ENCODE results near the gene PRR30. TPM values are rescaled to one million over a fixed set of nuclear protein-coding genes. Genes with fewer than 3 reads are reported as not detected.

The PRR30 gene
- total RNA-seq (2012; rRNA removed) (not detected in 2 replicates), polyA plus RNA-seq (2012; rRNA removed) (not detected in 2 replicates), Bru-seq, nascent RNA (not detected), BruChase-seq, experiment 1, labeled RNA remaining after a 6-hour chase (not detected), BruChase-seq, experiment 2, labeled RNA remaining after a 2-hour chase (not detected)
- not detected in 2 replicates for polyA plus RNA-seq (2012; cell fraction: cytosol; rRNA removed)
- polyA plus RNA-seq (2012; cell fraction: nucleus; rRNA removed; ENCODE audit: low replicate concordance) = not detected in 2 replicates
- long read RNA-seq = 0 reads

DNA sequence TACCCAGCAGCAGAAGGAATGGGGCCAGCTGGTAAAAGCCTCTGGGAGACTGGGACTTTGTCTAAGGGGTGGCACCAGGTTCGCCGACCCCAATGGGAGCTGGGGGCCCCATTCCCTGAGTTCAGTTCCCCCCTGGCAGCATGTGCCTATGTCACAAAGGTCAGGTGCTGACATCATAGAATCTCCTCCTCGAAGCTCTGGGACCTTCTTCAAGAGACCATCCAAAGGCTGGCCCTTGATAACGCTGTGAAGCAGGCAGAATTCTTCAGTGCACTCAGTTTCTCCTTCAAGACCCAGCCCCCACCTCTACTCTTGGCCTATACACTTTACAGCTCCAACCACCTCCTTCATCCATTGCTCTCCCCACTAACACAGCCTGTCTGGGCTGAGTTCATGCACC, at the start of gene PRR30:
Gene PRR30 (minus strand): TSS at position 101 of the 400 bp plus-strand sequence. CDS start 1,081 bp downstream, outside the sequence.
- Histone ChIP-seq H3K9me1 (ENCODE audit: insufficient read depth, low read length) (0 out of 2 replicates have a peak, but pooled peaks cover 6% of the 10 kb centered on the region), H3K9me3 (ENCODE audit: control insufficient read depth, insufficient read depth, low read length) (peaks cover 7% of the 10 kb centered on the region), H3K14ac (replicated peaks; ENCODE audit: low read depth, low read length) (no peak within 1 kb of the TSS), H2AK5ac (ENCODE audit: low read depth, low read length) (no peak within 1 kb of the TSS), H2BK20ac (ENCODE audit: low read depth, low read length) (no peak within 1 kb of the TSS), H4K91ac (ENCODE audit: insufficient read depth, low read depth, low read length) (no peak within 1 kb of the TSS), H2AK9ac (replicated peaks; ENCODE audit: low read depth, low read length, poor library complexity) (peak within 1 kb of the TSS; percentile 23), H2BK15ac (ENCODE audit: low read depth, low read length) (no peak within 1 kb of the TSS), H4K20me1 (ENCODE audit: insufficient read depth, low read length) (no peaks in the 10 kb centered on the region), H3K18ac (ENCODE audit: low read depth, low read length) (no peak within 1 kb of the TSS), H2BK5ac (ENCODE audit: low read depth, low read length, poor library complexity, severe bottlenecking) (no peak within 1 kb of the TSS), H3K23ac (ENCODE audit: low read depth, low read length) (no peak within 1 kb of the TSS), H3K56ac (ENCODE audit: extremely low read depth, insufficient read depth, low read length) (no peak within 1 kb of the TSS), H3K27ac (ENCODE audit: insufficient read depth, low read length) (no peak within 1 kb of the TSS), H3K36me3 (ENCODE audit: control insufficient read depth, insufficient read depth, low read length) (no peaks in the 10 kb centered on the region), H3K9ac (ENCODE audit: low read depth, low read length) (no peak within 1 kb of the TSS), H2BK120ac (ENCODE audit: low read depth, low read length) (no peak within 1 kb of the TSS), H3K4me2 (ENCODE audit: low read depth, low read length) (no peak within 1 kb of the TSS), H3K4ac (ENCODE audit: low read depth, low read length) (no peak within 1 kb of the TSS), H4K8ac (ENCODE audit: low read depth in 2 of 2, low read length in 2 of 2) (no peak within 1 kb of the TSS), H3K4me1 (ENCODE audit: control insufficient read depth, insufficient read depth, low read length) (no peaks in the 10 kb centered on the region), H4K5ac (ENCODE audit: low read depth, low read length) (no peak within 1 kb of the TSS), H3K4me3 (ENCODE audit: insufficient read depth, low read depth, low read length) (no peak within 1 kb of the TSS), H2AFZ (replicated peaks; ENCODE audit: low read length, poor library complexity) (no peak within 1 kb of the TSS), H3K79me1 (ENCODE audit: low read depth in 1 of 2, low read length in 2 of 2) (no peaks in the 10 kb centered on the region), H3K27me3 (ENCODE audit: control insufficient read depth, insufficient read depth, low read length) (peaks cover 25% of the 10 kb centered on the region)
- intact Hi-C loops (cut with micrococcal nuclease) (no loop called here), dilution Hi-C loops (cut with HindIII; ENCODE audit: low sequenced_read_pairs, unreplicated experiment) (no loop called here), in situ Hi-C loops (cut with MboI; ENCODE audit: low sequenced_read_pairs) (no loop called here)
- TF ChIP-seq, protein P1, sequence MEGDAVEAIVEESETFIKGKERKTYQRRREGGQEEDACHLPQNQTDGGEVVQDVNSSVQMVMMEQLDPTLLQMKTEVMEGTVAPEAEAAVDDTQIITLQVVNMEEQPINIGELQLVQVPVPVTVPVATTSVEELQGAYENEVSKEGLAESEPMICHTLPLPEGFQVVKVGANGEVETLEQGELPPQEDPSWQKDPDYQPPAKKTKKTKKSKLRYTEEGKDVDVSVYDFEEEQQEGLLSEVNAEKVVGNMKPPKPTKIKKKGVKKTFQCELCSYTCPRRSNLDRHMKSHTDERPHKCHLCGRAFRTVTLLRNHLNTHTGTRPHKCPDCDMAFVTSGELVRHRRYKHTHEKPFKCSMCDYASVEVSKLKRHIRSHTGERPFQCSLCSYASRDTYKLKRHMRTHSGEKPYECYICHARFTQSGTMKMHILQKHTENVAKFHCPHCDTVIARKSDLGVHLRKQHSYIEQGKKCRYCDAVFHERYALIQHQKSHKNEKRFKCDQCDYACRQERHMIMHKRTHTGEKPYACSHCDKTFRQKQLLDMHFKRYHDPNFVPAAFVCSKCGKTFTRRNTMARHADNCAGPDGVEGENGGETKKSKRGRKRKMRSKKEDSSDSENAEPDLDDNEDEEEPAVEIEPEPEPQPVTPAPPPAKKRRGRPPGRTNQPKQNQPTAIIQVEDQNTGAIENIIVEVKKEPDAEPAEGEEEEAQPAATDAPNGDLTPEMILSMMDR (conservative IDR thresholded peaks at IDR 0.05; ENCODE audit: low read depth, low read length) = no peak
- TF ChIP-seq MAZ (IDR thresholded peaks at IDR 0.05; ENCODE audit: borderline replicate concordance, low read depth, low read length) (no peak), POLR2A (IDR thresholded peaks at IDR 0.05; ENCODE audit: low read depth, low read length) (no peak), SMC3 (IDR thresholded peaks at IDR 0.05; ENCODE audit: low read depth, low read length) (no peak), NFE2L2 (IDR thresholded peaks at IDR 0.05; ENCODE audit: low read depth, low read length) (no peak), RAD21 (IDR thresholded peaks at IDR 0.05; ENCODE audit: low read length) (no peak), MXI1 (IDR thresholded peaks at IDR 0.05; ENCODE audit: borderline replicate concordance, low read depth, low read length) (no peak), RFX5 (IDR thresholded peaks at IDR 0.05; ENCODE audit: low read depth, low read length) (no peak), FOS (IDR thresholded peaks at IDR 0.05; ENCODE audit: low read depth, low read length) (no peak), CEBPB (IDR thresholded peaks at IDR 0.05; ENCODE audit: low read depth, low read length) (no peak), RCOR1 (IDR thresholded peaks at IDR 0.05; ENCODE audit: insufficient replicate concordance, low read length) (no peak)
- TF ChIP-seq, protein P2, sequence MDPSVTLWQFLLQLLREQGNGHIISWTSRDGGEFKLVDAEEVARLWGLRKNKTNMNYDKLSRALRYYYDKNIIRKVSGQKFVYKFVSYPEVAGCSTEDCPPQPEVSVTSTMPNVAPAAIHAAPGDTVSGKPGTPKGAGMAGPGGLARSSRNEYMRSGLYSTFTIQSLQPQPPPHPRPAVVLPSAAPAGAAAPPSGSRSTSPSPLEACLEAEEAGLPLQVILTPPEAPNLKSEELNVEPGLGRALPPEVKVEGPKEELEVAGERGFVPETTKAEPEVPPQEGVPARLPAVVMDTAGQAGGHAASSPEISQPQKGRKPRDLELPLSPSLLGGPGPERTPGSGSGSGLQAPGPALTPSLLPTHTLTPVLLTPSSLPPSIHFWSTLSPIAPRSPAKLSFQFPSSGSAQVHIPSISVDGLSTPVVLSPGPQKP (IDR thresholded peaks at IDR 0.05; ENCODE audit: borderline replicate concordance, low read depth, low read length) = no peak
- TF ChIP-seq, protein P3, sequence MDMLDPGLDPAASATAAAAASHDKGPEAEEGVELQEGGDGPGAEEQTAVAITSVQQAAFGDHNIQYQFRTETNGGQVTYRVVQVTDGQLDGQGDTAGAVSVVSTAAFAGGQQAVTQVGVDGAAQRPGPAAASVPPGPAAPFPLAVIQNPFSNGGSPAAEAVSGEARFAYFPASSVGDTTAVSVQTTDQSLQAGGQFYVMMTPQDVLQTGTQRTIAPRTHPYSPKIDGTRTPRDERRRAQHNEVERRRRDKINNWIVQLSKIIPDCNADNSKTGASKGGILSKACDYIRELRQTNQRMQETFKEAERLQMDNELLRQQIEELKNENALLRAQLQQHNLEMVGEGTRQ (IDR thresholded peaks at IDR 0.05; ENCODE audit: low read depth, low read length) = no peak
- DNase-seq = no peak
- CTCF ChIA-PET = interaction anchor here (0.6 kb wide), 1 partner anchor 12 kb away, joined by 5 read pairs; no protein-coding TSS in a partner anchor
- no CpG with 5 or more reads among the region's 4 CpGs for WGBS, 2 experiments (ENCODE audit: extremely low coverage in 2 of 2, insufficient read length in 1 of 2)
- POLR2A ChIA-PET (ENCODE audit: unreplicated experiment) = no interaction called here
- BruUV-seq (replicated peaks) = no TSS peak
- ATAC-seq (ENCODE audit: low read depth) = no peak

Data from IMR-90 (cell line).